Measurements from ENCODE around the gene BANF2.

The BANF2 gene

DNA sequence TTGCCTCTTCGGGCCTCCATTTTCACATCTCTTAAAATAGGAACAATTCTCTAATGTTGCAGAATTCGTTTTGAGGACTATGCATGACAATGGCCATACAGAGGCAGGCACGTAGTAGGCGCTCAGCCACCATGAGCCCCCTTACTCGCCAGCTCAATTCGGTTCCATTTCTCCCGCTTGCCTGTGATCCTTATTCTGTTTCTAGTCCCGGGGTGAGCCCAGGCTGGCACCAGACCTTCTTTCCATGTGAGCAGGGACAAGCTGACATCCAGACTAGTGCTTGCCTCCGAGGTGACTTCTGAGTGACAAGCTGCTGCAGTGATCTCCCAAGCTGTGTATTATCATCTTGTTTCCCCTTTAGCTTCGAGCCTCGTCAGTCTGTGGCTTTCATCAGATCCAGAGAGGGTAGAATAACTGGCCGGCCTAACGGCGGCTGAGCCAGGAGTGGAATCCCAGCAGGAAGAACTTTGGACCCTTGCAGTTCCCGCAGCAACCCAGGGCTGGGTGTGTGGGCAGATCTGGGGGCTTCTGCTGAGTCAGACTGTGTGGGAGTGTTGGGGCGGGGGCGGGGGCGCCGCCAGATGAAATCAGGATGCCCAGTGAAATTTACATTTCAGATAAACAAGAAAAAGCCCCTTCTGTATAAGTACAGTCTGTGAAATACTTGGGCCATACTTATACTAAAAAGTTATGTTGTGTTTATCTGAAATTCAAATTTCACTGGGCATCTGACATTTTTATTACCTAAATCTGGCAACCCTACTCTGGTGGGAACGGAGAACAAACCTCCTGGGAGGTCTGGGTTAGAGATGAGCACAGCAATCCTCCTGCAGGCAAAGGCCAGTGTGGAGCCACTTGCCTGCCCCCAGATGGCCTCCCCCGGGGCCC is 10.9 kb downstream of the BANF2 start:
- no peak for DNase-seq

GRCh38 chr20:17711267-17711627 is 11.5 kb downstream of the BANF2 start:
- DNase-seq: no peak

- no peak for DNase-seq
These were observed 12.4 kb downstream of the BANF2 start for GRCh38 chr20:17712201-17712600.

GRCh38 chr20:17712708-17713107 is 12.9 kb downstream of the BANF2 start:
- DNase-seq: no peak

GRCh38 chr20:17714597-17714996 is 14.8 kb downstream of the BANF2 start:
- no peak for DNase-seq

DNA sequence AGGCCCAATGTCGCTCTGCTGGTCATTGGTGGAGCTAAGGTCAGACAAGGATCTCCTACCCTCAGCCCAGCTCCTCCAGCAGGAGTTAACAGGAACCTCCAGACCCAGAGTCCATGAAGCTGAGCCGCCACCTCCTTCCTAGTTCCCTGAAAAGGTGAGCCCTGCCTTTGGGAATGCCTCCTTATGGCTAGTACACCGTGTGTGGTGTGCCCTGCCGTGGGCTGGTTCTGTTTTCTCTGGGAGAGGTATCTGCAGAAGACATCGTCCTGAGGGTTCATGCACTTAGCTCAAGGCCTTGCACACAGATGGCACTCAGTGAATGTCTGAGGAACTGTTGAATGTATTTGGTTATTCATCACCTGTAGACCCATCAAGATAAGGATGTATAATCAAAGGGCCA is 15.3 kb downstream of the BANF2 start:
- no peak for DNase-seq

GRCh38 chr20:17716331-17716730 is 16.6 kb downstream of the BANF2 start:
- no peak for DNase-seq

DNA sequence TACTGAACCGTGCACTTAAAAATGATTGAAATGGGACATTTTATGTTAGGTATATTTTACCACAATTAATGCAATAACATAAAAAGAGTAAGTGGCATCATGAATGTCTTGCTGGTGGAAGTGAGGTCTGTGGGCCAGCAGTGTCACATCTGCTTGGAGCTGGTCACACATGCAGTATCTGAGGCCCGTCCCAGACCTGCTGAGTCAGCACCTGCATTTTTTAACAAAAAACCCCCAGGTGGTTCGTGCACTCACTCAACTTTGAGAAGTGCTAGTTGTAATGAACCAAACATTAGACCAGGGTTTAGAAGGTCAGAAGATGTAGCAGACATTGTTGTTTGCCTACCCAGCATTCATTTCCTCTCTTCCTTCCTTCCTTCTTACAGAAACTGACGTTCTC is 21.0 kb downstream of the BANF2 start:
- no peak for DNase-seq

- DNase-seq: no peak
These were observed 22.2 kb downstream of the BANF2 start for GRCh38 chr20:17721802-17722486.

DNA sequence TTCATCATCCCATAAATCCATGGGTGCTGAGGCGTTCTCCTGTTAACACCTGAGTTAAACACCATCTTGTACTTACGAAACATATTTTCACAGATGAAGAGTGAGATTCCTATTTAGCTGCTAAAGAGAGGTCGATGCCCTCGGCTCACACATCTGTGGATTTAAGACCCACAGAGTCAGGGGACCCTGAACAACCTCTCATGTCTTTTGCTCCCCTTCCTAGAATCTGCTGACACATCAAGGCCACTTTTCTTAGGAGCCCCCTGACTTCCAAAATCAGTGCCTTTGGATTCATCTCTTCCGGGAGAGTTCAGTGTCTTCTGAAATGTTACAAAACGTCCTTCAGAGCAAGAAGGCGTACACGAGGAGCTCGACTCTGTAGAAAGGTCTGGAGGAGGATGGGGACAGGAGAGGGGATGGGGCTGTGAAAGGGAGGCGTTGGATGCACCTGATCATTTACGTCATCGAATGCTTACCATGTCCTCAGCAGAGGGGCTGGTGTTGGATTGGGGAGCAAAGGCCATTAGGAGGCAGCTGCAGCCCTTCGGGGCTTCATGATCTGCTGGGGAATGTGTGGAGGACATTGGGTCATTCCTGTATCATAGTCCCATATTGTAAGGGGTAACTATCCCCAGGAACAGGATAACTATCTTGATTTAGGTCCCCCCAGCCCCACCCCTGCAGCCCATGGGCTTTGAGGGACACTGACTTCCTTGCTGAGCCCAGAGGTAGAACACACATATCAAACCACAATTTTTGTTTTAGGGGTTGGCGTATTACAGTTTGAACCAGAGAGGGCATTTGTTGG is 22.9 kb downstream of the BANF2 start:
- no peak for DNase-seq

DNA sequence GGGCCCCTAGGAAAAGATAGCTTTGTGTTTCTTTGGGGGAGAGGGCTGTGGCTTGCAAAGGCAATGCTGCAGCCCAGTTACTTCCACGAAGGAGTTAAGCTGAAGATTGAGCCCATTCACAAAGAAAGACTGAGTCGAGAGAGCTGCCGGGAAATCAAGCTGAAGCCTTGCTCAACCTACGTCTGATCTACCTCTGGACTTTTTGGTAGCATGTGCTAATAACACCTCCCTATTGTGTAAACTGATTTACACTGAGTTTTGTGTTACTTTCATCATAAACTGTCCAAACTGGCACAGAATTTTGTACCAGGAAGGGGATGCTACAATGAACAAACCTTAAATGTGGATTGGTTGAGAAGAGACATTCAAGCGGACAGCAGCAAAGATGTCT is 23.5 kb downstream of the BANF2 start:
- no peak for DNase-seq

DNA sequence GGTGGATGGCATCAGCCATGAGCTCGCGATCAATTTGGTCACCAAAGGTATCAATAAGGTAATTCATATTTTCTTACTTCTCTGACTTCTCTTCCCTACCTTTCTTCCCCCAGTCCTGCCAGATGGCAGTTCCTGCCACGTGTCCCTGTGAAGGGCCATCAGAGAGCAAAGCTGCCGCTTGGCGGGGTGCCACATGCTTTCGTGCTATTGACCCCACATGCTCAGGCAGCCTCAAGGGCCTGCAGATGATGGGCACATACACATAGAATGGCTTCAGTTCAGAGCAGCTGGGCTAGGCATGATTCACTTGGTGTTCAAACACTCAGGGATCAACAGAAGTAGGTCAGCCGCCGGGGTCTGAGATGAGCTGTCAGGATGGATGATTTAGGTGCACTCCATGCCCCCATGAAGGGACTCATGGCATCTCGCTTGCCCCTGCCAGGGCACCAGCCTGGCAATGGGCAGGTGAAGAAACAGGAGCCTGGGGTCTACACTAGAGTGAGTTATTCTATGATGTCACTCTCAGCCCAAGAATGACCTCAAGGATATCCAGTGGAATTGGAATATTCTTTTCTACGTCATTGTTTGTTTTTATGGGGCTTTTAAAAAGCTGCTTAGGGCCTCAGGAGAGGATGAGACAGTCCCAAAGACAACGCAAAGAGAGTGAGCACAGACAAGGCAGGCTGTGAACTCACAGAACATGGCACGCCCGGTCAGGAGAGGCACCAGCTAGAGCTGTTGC is 25.5 kb downstream of the BANF2 start:
- DNase-seq: peak; percentile 28

DNA sequence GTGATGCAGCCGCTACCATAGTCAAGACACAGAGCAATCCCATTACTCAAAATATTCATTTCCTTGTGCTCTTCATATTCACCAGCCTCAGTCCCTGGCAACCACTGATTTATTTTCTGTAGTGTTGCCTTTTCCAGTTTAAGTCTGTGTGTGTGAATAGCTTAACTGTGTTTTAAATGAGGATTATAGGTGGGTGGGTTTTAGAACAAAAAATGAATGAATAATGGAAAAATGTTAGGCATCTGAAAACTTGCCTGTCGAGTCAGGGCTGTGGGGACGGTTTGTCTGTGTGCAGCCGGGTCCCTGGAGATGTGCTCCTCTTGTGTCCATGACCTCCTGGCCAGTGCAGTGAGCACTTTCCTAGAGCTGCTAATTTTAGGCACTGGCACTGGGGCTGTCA is 27.1 kb downstream of the BANF2 start:
- no peak for DNase-seq

- no peak for DNase-seq
These were observed 27.6 kb downstream of the BANF2 start for GRCh38 chr20:17727351-17727750.

DNA sequence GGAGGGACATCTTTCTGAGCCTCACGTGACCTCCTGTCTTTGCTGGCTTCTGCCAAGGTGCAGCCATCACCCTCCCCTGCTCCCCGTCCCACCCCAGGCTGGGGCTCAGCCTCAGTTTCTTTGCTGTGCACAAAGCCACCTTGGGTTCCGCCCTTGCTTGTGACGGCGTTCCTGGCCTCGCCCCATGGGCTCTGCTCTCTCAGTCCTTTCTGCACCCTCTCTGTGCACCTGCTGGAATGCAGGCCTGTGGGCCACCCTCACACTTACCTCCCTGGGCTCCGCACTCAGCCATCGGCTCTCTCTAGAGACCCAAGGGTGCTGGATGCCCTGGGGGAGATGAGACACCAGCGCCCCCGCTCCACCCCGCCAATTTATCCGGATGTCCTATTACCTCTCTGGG is 28.3 kb downstream of the BANF2 start:
- no peak for DNase-seq

GRCh38 chr20:17730071-17730470 is 30.3 kb downstream of the BANF2 start:
- no peak for DNase-seq

DNA sequence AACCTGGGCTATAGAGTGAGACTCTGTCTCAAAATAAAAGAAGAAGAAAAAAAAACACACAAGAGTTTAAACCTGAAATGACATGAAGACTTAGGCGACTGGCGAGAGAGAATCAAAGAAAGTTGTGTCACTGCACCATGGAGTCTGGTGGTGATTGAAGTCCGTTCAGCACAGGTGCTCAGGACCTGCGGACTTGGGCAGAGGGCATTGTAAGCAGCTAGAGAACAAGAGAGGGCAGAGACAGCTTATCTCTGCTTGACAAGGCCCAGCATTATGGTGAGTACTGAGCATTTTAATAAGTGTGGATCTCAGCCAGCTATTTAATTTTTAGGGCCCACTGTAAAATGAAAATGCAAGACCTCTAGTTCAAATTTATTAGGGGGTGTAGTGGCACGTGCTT is 31.5 kb downstream of the BANF2 start:
- no peak for DNase-seq

- no peak for DNase-seq
These were observed 33.2 kb downstream of the BANF2 start for GRCh38 chr20:17732907-17733521.

DNA sequence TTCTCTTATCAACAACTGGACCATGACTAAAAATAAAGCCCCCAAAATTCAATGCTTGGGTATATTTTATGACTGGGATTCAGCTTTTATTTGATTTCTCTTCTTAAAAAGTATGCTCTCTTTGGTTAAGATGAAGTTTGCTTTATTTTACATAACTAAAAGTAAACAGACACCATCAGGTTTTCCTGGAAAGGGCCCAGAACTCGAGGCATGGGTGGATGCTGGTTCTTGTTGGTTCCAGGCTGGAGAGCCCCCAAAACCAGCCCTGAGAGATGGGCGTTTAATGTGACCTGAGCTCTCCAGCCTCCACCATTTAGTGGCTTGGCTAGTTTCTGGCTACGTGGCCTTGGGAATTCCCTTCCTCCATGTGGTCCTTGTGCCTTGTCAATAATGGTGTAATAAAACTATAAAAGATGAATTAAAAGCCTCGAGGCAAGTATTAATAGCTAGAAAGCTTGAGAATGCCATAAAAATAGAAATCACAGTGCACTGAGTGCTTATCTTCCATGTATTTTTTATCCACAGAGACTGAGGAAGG is 34.1 kb downstream of the BANF2 start:
- DNase-seq: peak; percentile 12

DNA sequence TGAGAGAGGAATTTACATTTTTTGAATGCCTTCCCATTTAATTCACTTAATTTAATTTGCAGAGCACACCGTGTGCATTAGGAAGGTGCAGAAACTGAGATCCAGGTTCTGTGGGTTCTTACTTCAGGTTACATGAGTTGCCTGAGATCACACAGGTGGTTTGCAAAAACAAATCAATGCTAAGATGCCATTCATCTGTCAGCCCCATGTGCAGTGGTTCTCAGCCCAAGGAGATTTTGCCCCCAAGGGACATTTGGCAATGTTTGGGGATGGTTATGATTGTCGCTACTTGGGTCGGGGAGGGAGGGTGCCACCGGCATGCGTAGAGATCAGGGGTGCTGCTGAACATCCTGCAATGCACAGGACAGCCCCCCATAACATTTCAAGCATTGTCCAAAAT is 34.6 kb downstream of the BANF2 start:
- DNase-seq: peak; percentile 18

DNA sequence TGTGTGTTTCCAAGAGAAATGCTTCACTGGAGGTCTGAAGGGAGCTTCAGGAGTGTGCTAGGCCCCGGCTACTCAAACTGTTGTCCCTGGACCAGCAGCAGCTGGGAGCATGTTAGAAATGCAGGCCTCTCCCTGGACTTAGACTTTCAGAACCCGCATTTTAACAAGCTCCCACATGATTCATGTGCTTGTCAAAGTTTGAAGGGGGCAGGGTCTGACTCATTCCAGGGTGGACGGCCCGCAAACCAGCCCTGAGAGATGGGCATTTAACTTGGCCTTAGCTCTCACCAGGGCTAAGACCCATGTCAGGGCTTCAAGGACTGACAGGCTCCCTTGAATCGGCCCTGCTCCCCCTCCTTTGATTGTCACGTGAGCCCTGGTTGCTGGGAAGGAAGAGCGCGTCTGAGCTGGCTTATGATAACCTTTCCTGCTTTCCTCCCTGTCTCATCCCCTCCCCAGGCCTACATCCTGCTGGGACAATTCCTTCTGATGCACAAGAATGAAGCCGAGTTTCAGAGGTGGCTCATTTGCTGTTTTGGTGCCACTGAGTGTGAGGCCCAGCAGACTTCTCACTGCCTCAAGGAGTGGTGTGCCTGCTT is 35.5 kb downstream of the BANF2 start:
- peak; percentile 14 for DNase-seq
